NCI-H345 treated with DMSO at 0.1 percent for 48 hours (cell line): ENCODE results near the gene SORBS1.
"Not testable (repeated sequence)": the region's sequence is repeated elsewhere in the genome, so short reads cannot be mapped to it uniquely, and the experiment has no call there.

Source experiments
- DNase-seq: peaks from one replicate; lab custom pipeline; 2025; ENCODE audit not compliant: unreplicated experiment; lab: John Stamatoyannopoulos, UW

SORBS1 gene

DNA sequence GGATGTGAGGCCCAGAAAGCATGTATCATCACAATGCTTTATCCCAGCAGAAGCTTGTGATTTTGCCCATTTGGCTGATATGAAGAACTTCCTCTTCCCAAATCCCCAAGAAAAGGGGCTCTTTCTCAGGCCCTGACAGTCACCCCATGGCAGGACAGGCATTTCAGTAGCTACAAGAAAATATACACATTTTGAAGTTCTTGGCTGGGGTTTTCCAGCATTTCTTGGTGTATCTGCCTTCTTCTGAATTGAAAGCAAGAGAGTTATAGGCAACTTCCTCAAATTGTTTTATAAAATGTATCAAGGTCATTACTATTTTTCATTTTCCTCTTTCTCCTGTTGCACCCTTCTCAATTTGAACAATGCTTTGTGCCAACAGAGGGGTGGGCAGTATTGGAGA is 207.1 kb downstream of the SORBS1 start:
- no peak for DNase-seq

DNA sequence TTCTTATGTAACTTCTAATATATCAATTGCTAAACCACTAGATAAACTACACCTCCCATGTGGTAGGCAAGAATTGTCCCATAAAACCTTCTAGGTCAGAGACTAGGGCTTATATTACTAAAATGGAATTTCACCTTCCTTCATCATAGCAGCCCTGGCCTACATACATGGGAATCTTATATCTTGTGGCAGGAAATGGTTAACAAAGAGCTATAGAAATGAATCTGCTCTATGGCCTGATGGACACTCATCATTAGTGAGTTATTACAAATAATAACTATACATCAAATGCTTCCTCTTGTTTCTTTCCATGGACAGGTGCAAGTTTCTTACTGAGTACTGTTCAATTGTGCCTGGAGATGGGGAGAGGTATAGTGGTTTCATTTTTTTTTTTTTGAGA is 208.0 kb downstream of the SORBS1 start:
- no peak for DNase-seq

DNA sequence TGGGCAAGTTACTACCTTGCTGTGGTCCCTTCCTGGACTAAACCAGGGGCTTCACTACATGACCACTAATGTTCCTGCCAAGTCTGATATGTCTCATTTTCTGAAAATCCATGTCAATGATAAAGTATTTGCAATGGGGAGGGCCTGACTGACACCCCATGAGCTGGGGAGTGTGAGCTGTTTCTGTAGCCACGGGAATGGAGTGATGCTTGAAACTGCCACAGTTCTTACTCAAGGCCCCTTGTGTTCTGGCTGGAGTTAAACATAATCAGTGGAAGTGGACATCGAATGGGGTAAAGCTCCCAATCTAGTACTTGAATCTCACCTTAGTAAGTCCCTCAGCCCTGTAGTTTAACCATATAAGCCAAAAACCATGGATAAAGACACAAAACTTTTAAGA is 208.5 kb downstream of the SORBS1 start:
- no peak for DNase-seq

DNA sequence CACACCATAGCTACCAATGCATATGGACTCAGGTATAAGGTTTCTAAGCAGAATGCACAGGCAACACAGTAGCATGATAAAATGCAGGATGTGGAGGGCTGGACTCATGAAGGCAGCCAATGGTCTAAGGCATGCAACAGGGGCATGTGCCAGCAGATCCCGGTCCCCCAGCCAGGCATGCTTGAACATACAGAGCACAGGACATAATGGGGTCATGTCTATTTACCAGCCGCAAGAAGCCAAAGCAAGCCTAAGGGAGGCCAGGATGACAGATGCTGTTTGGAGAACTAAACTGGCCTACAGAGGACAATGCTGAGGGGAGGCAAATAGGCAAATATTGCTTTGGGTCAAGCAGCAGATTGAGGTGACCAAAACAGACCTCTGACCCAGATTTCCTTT is 210.3 kb downstream of the SORBS1 start:
- DNase-seq = no peak

DNA sequence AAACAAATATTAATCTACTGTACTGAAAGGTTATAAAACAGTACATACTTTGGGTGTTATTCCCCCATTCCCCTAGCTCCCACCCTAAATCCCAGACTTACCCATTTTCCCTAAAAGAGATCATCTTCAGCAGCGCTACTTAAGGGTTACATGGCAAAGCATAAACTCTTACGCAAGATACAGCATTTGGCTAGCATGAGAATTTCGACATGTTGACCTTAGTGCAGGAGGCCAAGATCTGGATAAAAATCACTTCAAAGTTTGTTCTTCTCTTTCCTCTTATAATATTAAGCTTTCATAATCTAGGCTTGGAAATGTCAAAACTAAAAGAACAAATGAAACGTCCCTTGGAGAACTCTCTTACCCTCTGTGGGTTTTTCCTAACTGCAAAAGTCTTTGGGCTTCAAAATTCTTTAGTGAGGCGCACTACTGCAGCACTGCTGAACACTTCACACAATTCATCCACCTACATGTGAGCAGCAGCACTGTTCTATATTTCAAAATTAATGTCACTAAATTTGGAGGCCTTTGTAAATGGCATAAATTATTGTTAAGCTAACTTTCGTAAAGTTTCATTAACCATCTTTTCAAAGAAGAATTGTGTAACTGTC is 210.8 kb downstream of the SORBS1 start:
- DNase-seq = no peak

DNA sequence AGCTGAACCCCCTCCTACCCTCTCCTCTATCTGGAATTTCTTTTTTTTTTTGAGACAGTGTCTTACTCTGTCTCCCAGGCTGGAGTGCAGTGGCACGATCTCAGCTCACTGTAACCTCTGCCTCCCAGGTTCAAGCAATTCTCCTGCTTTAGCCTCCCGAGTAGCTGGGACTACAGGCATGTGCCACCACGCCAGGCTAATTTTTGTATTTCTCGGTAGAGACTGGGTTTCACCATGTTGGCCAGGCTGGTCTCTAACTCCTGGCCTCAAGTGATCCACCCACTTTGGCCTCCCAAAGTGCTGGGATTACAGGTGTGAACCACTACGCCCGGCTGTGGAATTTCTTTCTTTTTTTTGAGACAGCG is 213.8 kb downstream of the SORBS1 start:
- not testable (repeated sequence) for DNase-seq

DNA sequence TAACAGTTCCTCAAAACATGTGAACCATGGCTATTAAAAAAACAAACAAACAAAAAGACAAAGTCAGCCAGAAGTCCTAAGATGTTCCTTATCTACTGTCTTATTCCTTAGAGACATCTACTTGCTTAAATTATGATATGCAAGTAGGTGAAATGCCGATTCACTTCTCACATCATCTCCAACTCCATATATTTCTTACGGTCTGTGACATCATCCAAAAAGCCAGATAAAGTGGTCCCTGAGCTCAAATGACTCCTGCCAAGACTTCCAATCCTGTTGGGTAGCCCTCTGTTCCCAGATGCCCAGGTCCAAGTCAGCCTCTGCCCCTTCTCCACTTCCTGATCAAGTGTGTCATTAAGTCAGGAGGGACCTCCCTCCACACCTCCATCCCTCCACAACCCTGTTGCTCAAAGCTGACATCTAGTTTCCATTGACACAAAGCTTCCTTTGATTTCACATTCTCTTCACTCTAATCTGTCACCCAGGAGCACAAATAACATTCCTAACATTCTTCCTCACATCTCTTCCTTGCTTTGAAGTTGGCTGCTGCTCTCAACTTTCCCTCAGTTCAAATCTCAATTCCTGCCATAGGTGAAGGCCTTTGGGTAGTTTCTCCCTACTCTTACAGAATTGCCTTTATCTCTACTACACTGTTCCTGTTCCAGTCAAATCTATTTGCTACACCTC is 214.3 kb downstream of the SORBS1 start:
- no peak for DNase-seq

DNA sequence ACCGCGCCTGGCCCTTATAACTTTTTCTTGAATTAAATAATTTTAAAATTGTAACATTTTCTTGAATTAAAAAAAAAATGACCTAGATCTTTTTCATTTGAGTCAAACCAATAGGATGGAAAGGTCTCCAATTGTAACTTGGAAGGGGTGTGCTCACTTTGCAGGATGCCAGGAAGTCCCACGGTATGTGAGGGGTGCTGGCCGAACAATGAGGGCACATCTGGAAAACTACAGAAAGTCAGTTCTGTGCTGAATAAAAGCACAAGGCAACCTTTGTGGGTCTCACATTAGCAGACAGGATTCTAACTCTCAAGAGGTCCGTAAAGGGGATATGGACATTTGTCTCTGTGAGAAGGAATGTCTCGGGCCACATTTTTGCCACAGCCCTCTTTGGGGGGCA is 217.6 kb downstream of the SORBS1 start:
- DNase-seq = no peak

DNA sequence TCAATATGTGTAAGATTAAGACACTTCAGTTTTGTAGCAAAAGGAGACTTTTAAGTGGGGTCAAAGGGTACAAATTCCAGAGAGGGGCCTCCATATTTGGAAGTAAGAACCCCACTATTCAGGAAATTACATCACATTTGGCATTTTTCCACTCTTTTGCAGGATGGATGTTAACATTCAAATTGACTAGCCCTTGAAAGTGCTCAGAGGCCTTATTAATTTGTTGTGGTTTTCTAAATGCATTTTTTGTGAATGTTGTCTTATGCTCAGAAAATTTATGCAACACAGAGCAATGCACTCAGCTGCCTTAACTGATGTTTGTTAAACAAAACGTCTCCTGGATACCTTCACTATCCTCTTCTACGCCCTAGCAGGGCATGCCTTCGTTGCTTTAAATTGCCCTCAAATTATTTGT is 219.4 kb downstream of the SORBS1 start:
- DNase-seq = no peak

DNA sequence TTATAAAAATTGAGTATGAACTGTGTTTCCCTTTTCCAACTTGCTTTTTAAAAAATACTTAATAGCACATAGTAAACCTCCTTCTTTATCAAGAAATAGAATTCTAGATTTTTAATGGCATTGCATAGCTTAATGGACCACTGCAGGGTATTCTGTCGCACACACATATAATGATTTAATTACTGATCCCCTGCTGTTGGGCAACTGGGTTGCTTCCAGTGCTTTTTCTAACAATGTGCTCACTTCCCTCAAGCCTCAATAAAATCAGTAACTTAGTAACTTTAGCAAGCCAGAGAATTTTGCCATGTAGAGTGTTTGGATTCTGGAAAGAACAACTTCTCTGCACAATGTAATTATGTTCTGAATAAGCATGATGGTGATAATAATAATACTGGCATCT is 221.3 kb downstream of the SORBS1 start:
- DNase-seq = no peak

DNA sequence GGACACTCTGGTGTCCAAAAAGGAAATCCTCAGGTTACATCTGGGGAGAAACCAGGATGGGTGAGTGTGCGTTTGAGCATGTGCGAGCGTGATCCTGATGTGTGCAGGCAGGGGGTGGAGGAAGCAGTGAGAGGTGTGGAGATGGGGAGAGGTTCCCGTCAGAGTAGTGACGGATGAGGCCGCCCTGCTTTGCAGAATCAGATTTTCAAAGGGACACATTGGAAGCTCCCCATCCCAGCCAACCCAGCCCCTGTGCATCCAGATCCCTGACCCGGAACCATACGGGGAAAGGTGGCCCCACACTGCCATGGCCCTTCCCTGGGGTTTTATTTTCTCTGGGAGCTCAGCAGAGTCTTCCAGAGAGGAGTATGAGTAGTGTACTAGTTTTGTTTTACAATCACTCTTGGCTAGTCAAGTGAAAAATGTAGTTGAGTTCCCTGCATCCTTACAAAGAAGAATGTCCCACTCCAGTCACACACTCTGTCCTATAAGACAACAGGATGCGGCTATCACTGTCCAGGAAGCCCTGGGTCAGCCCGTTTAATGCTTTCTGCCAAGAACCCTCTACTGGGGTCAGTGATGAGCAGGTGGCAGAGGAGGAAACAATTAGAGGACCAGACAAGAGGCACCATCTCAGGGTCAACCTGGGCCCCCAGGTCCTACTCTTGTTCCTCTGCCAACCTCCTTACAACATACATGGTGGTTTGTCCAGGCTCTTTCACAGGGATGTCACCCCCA is 223.6 kb downstream of the SORBS1 start:
- DNase-seq = no peak

DNA sequence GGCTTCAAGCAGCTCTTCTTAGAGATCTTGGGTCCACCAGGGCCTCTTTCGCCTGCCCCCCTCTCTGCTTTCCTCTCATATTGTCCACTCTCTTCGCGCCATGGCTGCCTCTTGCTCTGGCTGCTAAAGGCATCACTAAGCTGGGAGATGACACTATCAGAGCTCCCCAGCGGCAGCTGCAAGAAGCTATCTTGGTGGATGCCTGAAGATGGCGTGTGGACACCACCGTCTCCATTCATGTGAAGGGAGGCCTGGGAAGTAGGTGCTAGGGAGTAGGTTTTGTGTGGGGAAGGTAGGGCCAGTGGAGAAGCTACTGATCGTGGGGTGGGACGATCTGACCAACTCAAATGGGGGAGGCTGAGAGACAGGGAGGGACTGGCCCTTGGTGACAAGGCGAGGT is 224.5 kb downstream of the SORBS1 start:
- DNase-seq = no peak

DNA sequence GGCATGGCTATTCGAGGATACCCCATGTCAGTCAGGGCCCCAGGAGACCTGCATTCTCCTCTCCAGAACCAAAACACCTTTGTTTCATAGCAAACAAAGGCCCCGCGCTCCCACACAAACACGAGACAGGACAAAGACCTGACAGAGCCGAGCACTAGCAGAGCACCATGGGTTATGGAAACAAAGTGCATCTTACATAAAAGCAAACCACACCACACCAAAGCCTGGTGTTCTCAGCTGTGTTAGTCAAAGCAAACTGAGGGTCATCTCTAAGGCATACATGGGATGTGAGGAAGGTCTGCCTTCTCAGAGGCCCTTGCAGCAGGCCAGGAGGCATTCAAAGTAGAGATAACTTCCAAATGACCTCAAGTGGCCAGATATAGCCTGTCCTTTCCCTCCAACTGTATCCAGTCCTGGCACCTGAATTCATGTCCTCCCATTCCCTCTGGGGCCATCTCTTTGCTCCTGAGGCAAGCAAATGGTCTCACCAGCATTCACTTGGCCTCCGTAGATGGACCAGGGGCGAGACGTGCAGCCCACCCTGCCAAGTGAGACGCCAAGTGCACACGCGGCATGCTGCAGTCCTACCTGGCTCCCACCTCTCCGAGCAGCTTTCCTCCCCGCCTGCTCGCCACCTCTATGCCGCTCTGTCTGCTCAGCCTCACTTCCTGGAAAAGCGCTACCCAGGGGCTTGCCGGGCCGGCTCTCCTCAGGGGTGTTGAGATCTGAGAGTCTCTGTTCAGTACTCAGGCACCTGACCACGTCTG is 225.1 kb downstream of the SORBS1 start:
- no peak for DNase-seq

DNA sequence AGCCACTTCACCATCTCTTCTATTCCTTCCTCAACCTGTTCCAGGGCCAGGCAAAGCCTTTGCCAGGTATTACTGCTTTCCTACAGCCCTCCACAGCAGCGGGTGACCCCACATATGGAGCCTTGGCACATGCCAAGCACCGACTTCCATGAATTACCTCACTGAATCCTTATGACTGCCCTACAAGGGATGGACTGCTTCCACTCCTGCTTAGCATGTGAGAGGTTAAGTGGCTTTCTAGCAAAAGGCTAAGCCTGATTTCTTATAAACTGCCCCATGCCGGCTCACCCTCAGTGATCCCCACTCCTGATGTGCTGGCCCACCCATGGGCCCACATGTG is 226.4 kb downstream of the SORBS1 start:
- no peak for DNase-seq

DNA sequence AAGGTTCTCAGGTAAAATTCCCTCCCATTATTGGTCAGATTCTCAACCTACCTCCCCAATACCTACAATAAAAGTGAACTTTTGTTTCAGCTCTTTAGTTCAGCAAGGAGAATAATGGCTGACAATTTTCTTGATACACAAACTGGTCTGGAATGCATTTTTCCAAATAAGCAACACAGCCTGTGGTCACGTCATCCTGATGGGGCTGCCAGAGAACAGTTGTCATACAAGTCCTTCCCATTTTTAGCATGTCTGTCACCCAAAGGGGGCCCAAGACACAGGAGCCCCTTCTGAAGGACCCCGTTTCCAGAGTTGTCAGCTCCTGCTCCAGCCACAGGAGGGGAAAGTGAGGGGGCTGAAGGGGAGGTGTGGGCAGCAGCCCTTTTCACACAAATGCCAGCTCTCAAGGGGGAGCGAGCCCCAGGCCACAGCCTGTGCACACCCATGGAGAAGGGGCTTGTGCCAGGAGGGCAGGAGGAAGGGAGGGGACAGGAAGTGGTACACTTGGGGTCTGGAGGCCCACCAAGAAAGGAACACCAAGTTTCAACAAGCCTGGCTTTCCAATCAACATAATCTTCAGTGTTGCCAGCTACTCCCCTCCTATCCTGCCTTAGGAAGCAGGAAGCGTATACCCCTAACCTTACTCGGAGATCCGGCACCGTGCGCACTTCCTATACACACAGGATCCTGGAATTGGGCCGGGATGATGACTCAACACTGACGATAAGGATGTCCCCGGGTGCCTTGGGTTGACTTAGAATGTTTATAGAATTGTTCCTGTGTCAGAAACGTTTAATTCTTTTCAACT is 227.0 kb downstream of the SORBS1 start:
- no peak for DNase-seq

DNA sequence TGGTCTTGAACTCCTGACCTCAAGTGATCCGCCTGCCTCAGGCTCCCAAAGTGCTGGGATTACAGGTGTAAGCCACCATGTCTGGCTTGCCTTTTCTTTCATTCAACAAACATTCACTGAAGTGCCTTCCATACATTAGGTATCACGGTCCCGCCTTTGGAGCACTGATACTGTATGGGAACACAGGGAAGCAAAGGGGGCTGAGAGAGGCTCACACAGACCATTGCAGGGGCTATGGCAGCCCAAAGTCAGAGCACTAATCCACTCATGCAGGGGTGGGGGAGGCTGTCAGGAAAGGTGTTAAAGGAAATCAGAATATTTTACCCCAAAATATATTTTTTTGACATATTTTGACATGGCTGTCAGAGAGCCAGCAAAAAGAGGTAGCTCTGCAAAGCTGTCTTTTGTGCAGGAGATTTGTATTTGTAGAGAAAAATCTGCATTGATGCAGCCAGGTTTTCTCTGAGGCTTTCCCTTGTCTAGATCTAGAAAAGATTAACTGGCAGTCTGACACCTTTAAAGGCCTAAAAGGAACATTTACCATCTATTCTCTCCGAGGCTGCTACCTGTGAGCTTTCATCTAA is 228.4 kb downstream of the SORBS1 start:
- DNase-seq = no peak

DNA sequence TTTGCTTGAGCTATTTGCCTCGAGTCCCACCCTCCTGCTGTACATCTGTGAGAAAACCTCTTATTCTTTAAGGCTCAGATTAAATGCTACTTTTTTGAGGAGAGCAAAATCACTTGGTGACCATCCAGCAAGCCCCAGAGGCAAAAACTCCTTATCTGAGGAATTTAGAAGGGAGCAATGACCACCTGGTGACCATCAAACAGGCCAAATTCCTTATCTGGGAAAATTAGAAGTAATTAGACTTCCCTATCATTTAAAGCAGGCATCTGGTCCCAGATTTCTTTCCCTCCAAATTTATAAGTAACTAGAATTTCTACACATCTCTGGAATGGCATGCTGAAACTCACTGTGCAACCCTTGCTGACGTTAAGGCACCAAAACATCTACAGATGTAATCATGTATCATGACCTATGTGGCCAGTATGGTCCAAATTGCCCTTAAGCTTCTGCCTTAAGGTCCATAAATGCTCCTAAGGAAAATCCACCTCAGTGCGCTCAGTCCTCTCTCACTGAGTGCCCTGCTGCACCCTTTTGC is 229.5 kb downstream of the SORBS1 start:
- no peak for DNase-seq

DNA sequence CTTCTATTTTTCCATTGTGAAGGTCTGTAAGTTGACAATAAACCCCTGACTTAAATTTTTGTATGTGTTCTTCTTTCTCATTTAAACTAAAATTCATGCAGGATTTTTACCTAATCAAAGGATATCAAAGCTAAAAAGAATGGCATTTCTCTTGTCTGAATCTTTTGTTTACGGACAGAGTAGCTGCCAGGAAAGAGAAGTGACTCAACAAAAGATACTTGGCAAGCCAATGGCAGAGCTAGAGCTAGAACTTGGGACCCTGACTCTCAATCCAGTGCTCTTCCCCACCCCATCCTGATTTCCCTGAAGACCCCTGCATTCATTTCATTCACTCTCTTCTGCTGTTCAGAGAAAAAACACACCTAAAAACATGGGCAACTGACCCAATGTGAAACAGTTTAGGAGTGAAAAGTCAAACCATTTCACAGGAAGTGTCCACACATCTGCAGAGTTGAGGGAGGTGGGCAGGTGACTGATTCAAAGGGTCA is 230.2 kb downstream of the SORBS1 start:
- no peak for DNase-seq

DNA sequence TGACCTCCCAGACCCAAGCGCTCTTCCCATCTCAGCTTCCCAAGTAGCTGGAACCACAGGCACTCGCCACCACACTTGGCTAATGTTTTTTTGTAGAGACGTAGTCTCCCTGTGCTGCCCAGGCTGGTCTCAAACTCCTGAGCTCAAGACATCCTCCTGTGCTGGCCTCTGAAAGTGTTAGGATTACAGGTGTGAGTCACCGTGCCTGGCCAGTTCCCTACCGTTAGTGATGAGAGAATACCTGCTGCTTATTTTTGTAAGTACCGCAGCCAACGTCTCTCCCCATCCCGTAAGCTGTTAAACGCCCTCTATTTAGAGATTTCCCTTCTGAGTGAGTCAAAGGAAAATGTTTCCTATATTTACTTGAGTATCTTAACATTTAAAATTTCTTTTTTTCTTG is 231.9 kb downstream of the SORBS1 start:
- no peak for DNase-seq

DNA sequence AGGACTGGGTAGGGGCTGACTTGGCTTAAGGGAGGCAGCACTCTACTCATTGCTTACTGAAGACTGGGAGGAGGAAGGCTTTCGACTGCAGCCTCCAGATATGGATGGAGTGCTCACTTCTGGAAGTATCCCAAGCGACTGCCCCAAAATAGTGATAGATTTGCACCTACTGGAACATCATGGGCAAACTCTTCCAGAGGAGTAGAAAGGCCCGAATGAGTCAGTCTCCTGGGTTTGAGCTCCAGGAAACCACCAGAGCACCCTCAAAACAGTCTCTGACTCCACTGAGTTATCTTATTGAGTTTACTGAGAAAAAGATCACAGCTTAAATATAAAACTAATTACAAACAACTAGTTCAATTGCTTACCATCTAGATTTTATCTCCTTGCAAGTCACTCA is 233.2 kb downstream of the SORBS1 start:
- no peak for DNase-seq
